ENCODE measurements around the gene GRM4.

GRM4 gene

DNA sequence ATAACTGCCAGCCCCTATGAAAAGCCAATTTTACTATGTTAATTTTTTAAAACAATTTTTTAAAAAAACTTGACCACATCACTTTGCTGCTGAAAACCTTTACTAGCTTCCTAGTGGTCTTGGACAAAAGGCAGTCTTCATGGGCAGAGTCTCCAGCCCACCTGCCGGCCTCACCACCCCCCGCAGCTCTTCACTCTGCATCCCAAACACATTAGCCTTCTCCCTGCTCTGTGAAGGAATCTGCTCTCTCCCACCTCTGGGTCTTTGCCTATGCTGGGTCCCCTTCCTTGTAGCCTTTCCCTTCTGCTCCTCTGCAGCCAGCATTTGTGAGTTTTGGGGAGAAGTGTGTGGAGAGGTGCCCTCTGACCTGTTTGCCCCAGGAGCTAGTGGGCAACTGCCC lies 171.4 kb downstream of the GRM4 start:
- H3K4me3 Mint-ChIP-seq: no peak overlapping the region

DNA sequence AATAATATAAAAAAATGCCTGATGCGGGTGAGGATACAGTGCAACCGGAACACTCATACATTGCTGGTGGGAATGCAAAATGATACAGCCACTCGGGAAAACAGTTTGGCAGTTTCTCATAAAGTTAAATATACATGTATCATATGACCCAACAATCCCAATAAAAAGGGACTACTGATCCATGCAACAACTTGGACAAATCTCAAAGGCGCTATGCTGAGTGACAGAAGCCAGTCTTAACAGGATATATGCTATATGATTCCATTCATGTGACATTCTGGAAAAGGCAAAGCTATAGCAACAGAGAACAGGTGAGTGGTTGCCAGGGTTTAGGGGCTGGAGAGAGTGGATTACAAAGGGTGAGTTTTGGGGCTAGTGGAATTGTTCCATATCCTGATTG lies 171.9 kb downstream of the GRM4 start:
- no peak overlapping the region for H3K4me3 Mint-ChIP-seq
- H3K27me3 Mint-ChIP-seq: peaks cover 56% of the 10 kb centered on the region
- intact Hi-C loops (cut with micrococcal nuclease): no loop called here
- no peaks in the 10 kb centered on the region for H3K9me3 Mint-ChIP-seq
- no peaks in the 10 kb centered on the region for H3K36me3 Mint-ChIP-seq (ENCODE audit: low read depth)
- H3K4me1 Mint-ChIP-seq (ENCODE audit: low read depth): no peaks in the 10 kb centered on the region
- no peak overlapping the region for H3K27ac Mint-ChIP-seq

More for the DNA sequence above, 171.4 kb downstream of the GRM4 start:
- H3K27ac Mint-ChIP-seq: no peak overlapping the region
- no peaks in the 10 kb centered on the region for H3K9me3 Mint-ChIP-seq
- no peaks in the 10 kb centered on the region for H3K4me1 Mint-ChIP-seq (ENCODE audit: low read depth)
- intact Hi-C loops (cut with micrococcal nuclease): no loop called here
- peaks cover 53% of the 10 kb centered on the region for H3K27me3 Mint-ChIP-seq
- H3K36me3 Mint-ChIP-seq (ENCODE audit: low read depth): no peaks in the 10 kb centered on the region

GRCh38 chr6:33971580-33971979 lies 174.3 kb downstream of the GRM4 start:
- Mint-ChIP-seq H3K4me1 (ENCODE audit: low read depth) (no peaks in the 10 kb centered on the region), H3K27ac (no peak overlapping the region), H3K4me3 (no peak overlapping the region), H3K36me3 (ENCODE audit: low read depth) (no peaks in the 10 kb centered on the region), H3K9me3 (no peaks in the 10 kb centered on the region), H3K27me3 (peaks cover 54% of the 10 kb centered on the region)
- intact Hi-C loops (cut with micrococcal nuclease): no loop called here

Data from dendritic cell treated with granulocyte-macrophage colony-stimulating factor and Interleukin-4, amounts not matched to agents 40 ng/mL and 50 ng/mL, for 4 days (primary cell).